RWPE1 (cell line): ENCODE measurements around the gene TMPRSS6.

ENCODE experiments used
- CTCF ChIA-PET: fragments of 350-600 bp; sonication (Branson Sonifier 250); formaldehyde crosslinking; extraction: SDS; loops from one replicate; lab custom pipeline; 2021; lab: Yijun Ruan, JAX
- POLR2A ChIA-PET: fragments of 400-600 bp; formaldehyde crosslinking; extraction: SDS; loops from one replicate; lab custom pipeline; 2020; ENCODE audit warnings: antibody characterized with exemption; ENCODE audit not compliant: low non-redundant PET; lab: Yijun Ruan, JAX
- DNase-seq: peaks from one replicate; pipeline ENCODE4 v3.0.0; 2012; ENCODE audit warnings: low spot score
- H3K27ac ChIP-seq: fragments of 450-650 bp; 2 replicates; pipeline ENCODE4 v1.5.1; 2017
- TF ChIP-seq, protein P1 (sequence below): fragments of 450-650 bp; conservative IDR thresholded peaks from 2 replicates; pipeline ENCODE4 v1.5.1; 2017; ENCODE audit warnings: low read depth, mild to moderate bottlenecking

Gene TMPRSS6

DNA sequence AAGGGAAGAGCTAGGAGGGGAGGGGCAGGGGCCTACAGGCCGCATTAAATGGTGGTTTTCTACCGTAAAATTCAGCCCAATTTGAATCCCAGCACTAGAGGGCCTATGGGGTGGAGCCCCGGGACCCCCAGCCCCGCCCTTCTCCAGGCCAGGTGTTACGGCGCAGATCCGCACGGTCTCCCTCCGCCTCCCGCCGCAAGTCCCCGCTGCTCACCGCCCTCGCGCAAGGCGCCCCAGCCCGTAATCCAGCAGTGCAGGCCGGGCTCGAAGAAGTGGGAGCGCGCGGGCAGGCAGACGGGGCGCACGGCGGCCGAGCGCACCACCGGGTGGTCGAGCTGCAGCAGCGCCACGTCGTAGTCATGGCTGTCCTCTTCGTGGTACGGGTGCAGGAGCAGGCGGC lies 40.7 kb downstream of the TMPRSS6 start:
- POLR2A ChIA-PET, result no interaction called here

DNA sequence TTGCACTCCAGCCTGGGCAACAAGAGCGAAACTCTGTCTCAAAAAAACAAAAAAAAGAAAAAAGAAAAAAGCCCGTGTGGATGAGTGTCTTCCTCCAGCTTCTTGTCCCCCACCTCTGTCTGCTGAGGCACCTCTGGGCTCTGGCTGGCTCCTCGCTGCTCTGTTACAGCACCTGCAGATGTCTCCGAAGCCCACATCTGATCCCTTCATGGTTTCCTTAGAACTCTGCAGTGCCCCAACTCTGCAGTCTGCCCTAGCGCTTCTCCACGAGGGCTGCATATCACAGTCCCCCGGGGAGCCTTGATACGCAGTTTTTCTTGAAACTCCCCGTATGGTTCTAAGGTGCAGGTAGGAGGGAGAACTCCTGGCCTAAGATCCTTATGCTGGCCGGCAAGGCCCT lies 42.1 kb downstream of the TMPRSS6 start:
- CTCF ChIA-PET, result interaction anchor here (0.6 to 1.0 kb wide), 2 partner anchors 59 to 99 kb away, joined by 3 to 6 read pairs; no protein-coding TSS in a partner anchor
- DNase-seq, result no peak
- POLR2A ChIA-PET, result no interaction called here
- TF ChIP-seq, protein P1, sequence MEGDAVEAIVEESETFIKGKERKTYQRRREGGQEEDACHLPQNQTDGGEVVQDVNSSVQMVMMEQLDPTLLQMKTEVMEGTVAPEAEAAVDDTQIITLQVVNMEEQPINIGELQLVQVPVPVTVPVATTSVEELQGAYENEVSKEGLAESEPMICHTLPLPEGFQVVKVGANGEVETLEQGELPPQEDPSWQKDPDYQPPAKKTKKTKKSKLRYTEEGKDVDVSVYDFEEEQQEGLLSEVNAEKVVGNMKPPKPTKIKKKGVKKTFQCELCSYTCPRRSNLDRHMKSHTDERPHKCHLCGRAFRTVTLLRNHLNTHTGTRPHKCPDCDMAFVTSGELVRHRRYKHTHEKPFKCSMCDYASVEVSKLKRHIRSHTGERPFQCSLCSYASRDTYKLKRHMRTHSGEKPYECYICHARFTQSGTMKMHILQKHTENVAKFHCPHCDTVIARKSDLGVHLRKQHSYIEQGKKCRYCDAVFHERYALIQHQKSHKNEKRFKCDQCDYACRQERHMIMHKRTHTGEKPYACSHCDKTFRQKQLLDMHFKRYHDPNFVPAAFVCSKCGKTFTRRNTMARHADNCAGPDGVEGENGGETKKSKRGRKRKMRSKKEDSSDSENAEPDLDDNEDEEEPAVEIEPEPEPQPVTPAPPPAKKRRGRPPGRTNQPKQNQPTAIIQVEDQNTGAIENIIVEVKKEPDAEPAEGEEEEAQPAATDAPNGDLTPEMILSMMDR, result no peak
- no peak overlapping the region for H3K27ac ChIP-seq

More for the DNA sequence above, 40.7 kb downstream of the TMPRSS6 start:
- no peak for DNase-seq
- CTCF ChIA-PET, result no interaction called here
- TF ChIP-seq, protein P1, result no peak
- H3K27ac ChIP-seq, result no peak overlapping the region

DNA sequence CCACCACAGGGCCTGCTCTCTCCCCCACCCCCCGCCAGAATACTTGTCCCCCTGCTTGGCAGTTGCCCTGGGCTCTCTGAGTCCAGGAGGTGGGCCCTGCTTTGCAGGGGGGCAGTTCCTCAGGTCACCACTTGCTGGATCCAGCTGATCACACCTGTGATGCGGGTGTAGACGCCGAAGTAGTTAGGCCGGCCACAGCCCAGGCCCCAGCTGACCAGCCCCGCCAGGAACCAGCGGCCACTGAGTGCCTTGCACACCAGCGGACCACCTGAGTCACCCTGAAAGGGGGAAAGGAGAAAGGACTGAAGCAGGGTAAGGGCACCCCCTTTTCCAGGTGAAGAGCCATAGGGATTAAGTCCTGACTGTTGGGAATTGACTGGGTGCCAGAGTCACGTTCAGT lies 43.6 kb downstream of the TMPRSS6 start:
- CTCF ChIA-PET, result no interaction called here

DNA sequence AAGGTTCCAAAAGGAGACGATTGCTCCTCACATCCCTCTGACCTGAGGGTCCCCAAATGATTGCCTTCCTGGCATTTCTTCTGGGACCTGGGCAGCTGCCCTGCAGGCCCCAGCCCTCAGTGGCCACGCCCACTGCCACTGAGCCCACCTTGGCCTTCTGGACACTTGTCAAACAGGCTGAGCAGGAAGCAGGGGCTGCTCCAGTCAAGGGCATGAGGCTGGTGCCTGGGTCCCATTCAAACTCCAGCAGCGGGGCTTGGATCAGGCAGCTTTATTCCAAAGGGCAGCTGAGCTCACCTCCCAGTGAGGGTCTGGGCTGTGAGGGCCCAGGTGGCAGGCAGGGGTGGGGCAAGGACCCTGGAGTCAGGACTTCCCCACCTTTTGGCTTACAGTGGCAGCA lies 44.3 kb downstream of the TMPRSS6 start:
- TF ChIP-seq, protein P1, result no peak
- ChIA-PET CTCF (no interaction called here), POLR2A (no interaction called here)
- no peak overlapping the region for H3K27ac ChIP-seq
- no peak for DNase-seq

More for the DNA sequence above, 43.6 kb downstream of the TMPRSS6 start:
- POLR2A ChIA-PET, result no interaction called here
- TF ChIP-seq, protein P1, result no peak
- H3K27ac ChIP-seq, result no peak overlapping the region
- no peak for DNase-seq

DNA sequence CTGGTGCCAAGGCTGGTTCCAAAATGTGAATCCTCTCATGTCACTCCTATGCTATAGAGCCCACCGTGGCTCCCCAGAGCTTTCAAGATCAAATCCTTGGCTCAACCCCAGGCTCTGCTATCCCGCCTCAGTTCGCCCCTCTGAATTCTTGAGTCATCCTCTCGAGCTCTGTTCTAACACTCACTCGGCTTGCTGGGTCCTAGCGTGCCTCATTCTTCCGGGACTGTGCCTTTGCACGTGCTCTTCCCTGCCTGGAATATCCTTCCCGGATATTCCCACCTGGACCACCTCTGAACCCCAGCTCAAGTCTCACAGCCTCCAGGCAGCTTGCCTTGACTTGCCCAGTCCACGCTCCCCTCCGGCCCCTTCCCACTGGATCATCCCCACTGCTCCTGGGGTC lies 45.0 kb downstream of the TMPRSS6 start:
- no peak overlapping the region for H3K27ac ChIP-seq
- no peak for DNase-seq
- CTCF ChIA-PET, result no interaction called here
- POLR2A ChIA-PET, result no interaction called here
- TF ChIP-seq, protein P1, result no peak

DNA sequence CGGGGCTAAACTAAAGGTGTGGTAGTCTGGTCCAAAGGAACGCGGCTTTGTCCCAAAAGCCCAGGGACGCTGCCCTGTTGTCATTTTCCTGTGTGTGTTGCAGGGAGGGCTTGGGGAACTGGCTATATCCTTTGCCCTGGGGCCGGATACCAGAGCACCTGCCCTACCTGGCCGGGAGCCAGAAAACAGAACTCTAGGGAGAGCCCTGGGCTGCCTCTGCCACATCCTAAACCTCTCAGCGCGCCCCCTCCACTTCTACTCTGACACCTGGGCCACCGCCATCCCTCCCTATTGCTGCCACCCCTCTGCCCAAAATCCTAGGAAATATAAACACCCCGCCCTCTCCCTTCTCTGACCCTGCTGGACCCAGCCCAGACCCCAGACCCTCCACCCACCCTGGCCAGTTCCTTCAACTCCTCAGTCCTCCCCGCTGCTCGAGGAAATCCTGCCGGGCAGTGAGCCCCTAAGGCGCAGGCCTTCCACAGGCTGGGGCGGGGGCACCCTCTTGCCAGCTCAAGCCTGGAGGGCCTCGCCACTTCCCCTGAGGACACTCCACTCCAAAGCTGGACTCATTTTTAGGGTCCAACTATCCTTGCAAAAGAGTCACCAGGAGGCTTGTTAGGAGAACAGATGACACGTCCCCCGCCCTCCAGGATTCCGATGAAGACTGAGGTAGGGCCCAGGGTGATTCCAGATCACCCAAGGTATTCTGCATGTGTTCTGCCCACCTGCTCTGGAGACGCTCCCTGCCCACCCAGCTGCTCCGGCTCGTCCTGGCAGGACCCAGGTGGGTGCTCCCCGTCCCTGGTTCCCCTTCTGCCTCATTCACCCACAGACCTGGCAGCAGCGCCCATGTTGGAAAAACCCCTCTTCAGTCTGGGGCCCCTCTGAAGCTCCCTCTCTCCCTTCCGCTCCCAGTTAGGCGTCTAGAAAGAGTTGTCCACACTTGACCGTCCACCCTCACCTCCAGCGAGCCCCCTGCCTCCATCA lies 45.8 kb downstream of the TMPRSS6 start:
- H3K27ac ChIP-seq, result no peak overlapping the region
- TF ChIP-seq, protein P1, result no peak
- ChIA-PET CTCF (interaction anchor here (0.7 kb wide), 1 partner anchor 628 kb away, joined by 3 read pairs; no protein-coding TSS in a partner anchor), POLR2A (no interaction called here)
- DNase-seq, result no peak
